Hematopoietic multipotent progenitor cell treated with erythropoietin and hydrocortisone succinate and interleukin-3 and kit ligand, for 17 days (in vitro differentiated cells): ENCODE results near the gene TREML4.

Experiments used
- DNase-seq: peaks from one replicate; pipeline ENCODE4 v3.0.0-alpha.2; 2015; ENCODE audit warnings: low spot score

TREML4 gene

DNA sequence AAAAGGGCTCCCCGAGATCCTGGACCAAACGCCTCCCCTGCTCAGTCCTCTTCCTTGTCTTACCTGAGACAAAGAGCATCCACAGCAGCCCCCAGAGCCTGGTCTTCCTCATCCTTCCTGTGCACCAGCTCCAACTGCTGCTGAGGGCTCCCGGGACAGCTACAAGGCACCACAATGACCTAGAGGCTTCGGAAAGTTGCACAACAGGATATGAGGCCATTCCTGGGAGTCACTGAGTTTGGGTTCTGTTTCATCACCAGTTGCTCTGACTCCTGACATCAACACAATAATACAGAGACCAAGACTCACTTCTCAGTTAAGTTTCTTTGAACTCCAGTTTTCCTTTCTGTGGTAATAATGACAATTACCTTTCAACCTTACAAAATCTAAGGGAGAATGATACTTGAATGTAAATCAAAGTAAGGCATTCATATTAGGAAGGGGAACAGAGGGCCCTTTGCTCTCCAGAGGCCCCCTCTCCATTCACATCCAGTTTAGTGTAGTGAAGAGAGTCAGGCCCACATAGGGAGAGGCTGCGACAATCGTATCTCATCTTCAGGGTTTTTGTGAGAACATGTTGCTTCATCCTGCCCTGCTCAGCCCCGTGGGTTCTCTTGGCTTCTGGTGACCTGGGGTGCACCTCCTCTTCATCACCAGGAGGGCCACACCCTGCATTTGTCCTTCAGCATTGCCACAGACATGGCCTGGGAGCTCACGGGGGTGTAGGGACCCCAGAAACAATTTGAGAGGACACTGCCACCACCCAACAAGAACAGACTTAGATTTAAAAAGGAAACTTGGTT is 58.6 kb downstream of the TREML4 start, which contains the start of gene TREM1:
Gene TREM1 (minus strand): TSS at position 139 of the 803 bp plus-strand sequence. CDS start 27 bp downstream, at position 112.
- DNase-seq: no peak

DNA sequence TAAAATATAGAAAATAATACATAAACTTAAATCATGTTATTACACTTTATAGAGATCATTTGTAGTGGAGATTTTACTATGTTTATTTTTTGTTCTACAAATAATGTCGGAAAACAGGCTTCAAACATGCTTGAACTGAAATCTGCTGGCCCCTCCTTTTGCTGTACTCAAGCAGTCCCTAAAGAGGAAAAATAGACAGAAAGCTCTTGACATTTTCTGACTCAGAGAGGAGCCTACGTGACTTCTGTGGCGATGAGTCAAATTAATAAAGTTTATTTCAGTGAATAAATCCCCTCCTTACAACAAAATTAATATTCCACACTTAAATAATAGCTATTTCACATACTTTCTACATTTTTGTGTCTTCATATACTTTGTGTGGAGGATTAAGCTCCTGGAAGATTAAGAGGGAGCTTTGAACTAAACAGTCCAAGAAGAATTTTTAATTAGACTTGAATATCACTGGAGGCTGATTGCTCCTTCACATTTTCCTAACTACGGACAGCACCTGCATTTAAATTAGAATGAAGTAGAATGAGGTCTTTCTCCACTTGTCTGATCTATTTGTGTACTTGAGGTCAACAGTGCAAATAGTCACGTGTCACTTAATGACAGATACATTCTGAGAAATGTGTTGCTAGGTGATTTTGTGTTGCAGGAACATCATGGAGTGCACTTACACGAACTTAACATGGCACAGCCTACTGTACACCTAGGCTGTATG is 60.0 kb downstream of the TREML4 start:
- DNase-seq: no peak
